OCI-LY7 (cell line): ENCODE results near the gene ELL. TPM values are rescaled to one million over a fixed set of nuclear protein-coding genes. Genes with fewer than 3 reads are reported as not detected.

Experiments used
- BruUV-seq: library from RNA; stranded (reverse); fragments of 400-500 nt; replicated peaks from 2 replicates; lab custom pipeline; 2021; lab: Mats Ljungman, UMichigan
- CTCF ChIA-PET: fragments of 300-600 bp; sonication (Branson Sonifier 250); formaldehyde crosslinking; loops from one replicate; lab custom pipeline; 2022; ENCODE audit warnings: antibody characterized with exemption; ENCODE audit not compliant: unreplicated experiment; lab: Charles Lee
- POLR2A ChIA-PET: fragments of 300-600 bp; sonication (Branson Sonifier 250); formaldehyde crosslinking; loops from one replicate; lab custom pipeline; 2022; ENCODE audit warnings: antibody characterized with exemption; lab: Charles Lee
- DNase-seq: peaks from one replicate; pipeline ENCODE4 v3.0.0-alpha.2; 2015; ENCODE audit warnings: low spot score
- H2AFZ ChIP-seq: fragments of 200-600 bp; sonication (generic), shearing (Covaris generic); 2 replicates; pipeline ENCODE4 v1.6.1; 2014; ENCODE audit warnings: mild to moderate bottlenecking, antibody characterized with exemption, low read length, moderate library complexity
- H3K27ac ChIP-seq: fragments of 200-600 bp; sonication (generic); 2 replicates; pipeline ENCODE4 v1.5.1; 2014; ENCODE audit warnings: mixed run types, low read depth, mild to moderate bottlenecking, moderate library complexity, low read length, inconsistent platforms; ENCODE audit not compliant: poor library complexity, severe bottlenecking
- H3K36me3 ChIP-seq: fragments of 200-600 bp; sonication (generic); 2 replicates; pipeline ENCODE4 v1.6.1; 2014; ENCODE audit warnings: mild to moderate bottlenecking, antibody characterized with exemption, low read length, moderate library complexity, mixed read lengths; ENCODE audit not compliant: insufficient read depth
- H3K4me1 ChIP-seq: fragments of 200-600 bp; sonication (generic); 2 replicates; pipeline ENCODE4 v1.5.1; 2014; ENCODE audit warnings: mild to moderate bottlenecking, low read length; ENCODE audit not compliant: insufficient read depth, poor library complexity, severe bottlenecking
- H3K4me2 ChIP-seq: fragments of 200-600 bp; sonication (generic); 2 replicates; pipeline ENCODE4 v1.6.1; 2014; ENCODE audit warnings: mild to moderate bottlenecking, low read length
- H3K4me3 ChIP-seq: fragments of 200-600 bp; sonication (generic); 2 replicates; pipeline ENCODE4 v1.5.1; 2014; ENCODE audit warnings: mild to moderate bottlenecking, low read depth, low read length; ENCODE audit not compliant: poor library complexity, severe bottlenecking
- H3K79me2 ChIP-seq: fragments of 200-600 bp; sonication (generic); 2 replicates; pipeline ENCODE4 v1.6.1; 2016; ENCODE audit warnings: low read depth, mild to moderate bottlenecking, low read length, moderate library complexity, mixed read lengths; ENCODE audit not compliant: insufficient read depth
- H3K9me2 ChIP-seq: fragments of 200-600 bp; sonication (generic); 2 replicates; pipeline ENCODE4 v1.6.1; 2016; ENCODE audit warnings: mild to moderate bottlenecking, low read length, mixed read lengths; ENCODE audit not compliant: insufficient read depth
- H3K9me3 ChIP-seq: fragments of 200-600 bp; sonication (generic); 2 replicates; pipeline ENCODE4 v1.6.1; 2014; ENCODE audit warnings: mild to moderate bottlenecking, mixed run types, low read length, mixed read lengths
- H4K20me1 ChIP-seq: fragments of 200-600 bp; sonication (generic); 2 replicates; pipeline ENCODE4 v1.6.1; 2014; ENCODE audit warnings: mild to moderate bottlenecking, antibody characterized with exemption, low read length, moderate library complexity, mixed read lengths; ENCODE audit not compliant: insufficient read depth
- EZH2phosphoT487 ChIP-seq: fragments of 200-600 bp; sonication (generic); IDR thresholded peaks from 2 replicates; pipeline ENCODE4 v1.6.1; 2018; ENCODE audit warnings: low read depth, borderline replicate concordance, mild to moderate bottlenecking, mixed run types, antibody characterized with exemption, low read length, moderate library complexity, mixed read lengths
- intact Hi-C: fragments of 100-400 bp; cut with micrococcal nuclease; formaldehyde crosslinking; loops from one replicate; pipeline ENCODE4 v1.10.0; 2022; ENCODE audit not compliant: unreplicated experiment
- total RNA-seq, 2 experiments: library from RNA; depleted of rRNA in 1 of 2; stranded (reverse); fragments of >200 nt in 1 of 2; shearing (Covaris generic) in 1 of 2; gene quantifications; 2 replicates each; pipeline ENCODE4 v1.2.3, GENCODE V29; 2014 to 2022
- TF ChIP-seq, protein P1 (sequence below): fragments of 200-600 bp; sonication (generic); conservative IDR thresholded peaks from 2 replicates; pipeline ENCODE4 v1.5.1; 2014; ENCODE audit warnings: mild to moderate bottlenecking, antibody characterized with exemption, low read length, moderate library complexity, mixed read lengths

Gene ELL
- total RNA-seq, 2 experiments from 2014 or later = 14.4 to 24.6 TPM

- H3K79me2 ChIP-seq = peaks cover 41% of the 10 kb centered on the region; the same call in 1 of the 2 replicates
- CTCF ChIA-PET = no interaction called here
- H4K20me1 ChIP-seq = peaks cover 7% of the 10 kb centered on the region; the same call in 1 of the 2 replicates
- no peak overlapping the region for H3K4me2 ChIP-seq
- no TSS peak for BruUV-seq
- no peaks in the 10 kb centered on the region for H3K9me2 ChIP-seq
- POLR2A ChIA-PET = interaction anchor here (1.1 kb wide), 1 partner anchor 37 kb away, joined by 4 read pairs; the partner anchor contains the start of gene FKBP8
- DNase-seq = no peak
- H3K4me1 ChIP-seq = no peaks in the 10 kb centered on the region
- intact Hi-C loops = no loop called here
- H3K4me3 ChIP-seq = no peak overlapping the region
- no peak overlapping the region for H2AFZ ChIP-seq
- no peaks in the 10 kb centered on the region for H3K9me3 ChIP-seq
- H3K36me3 ChIP-seq = no peaks in the 10 kb centered on the region
- TF ChIP-seq EZH2phosphoT487 = no peak
- TF ChIP-seq, protein P1, sequence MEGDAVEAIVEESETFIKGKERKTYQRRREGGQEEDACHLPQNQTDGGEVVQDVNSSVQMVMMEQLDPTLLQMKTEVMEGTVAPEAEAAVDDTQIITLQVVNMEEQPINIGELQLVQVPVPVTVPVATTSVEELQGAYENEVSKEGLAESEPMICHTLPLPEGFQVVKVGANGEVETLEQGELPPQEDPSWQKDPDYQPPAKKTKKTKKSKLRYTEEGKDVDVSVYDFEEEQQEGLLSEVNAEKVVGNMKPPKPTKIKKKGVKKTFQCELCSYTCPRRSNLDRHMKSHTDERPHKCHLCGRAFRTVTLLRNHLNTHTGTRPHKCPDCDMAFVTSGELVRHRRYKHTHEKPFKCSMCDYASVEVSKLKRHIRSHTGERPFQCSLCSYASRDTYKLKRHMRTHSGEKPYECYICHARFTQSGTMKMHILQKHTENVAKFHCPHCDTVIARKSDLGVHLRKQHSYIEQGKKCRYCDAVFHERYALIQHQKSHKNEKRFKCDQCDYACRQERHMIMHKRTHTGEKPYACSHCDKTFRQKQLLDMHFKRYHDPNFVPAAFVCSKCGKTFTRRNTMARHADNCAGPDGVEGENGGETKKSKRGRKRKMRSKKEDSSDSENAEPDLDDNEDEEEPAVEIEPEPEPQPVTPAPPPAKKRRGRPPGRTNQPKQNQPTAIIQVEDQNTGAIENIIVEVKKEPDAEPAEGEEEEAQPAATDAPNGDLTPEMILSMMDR = no peak
- no peak overlapping the region for H3K27ac ChIP-seq
Observed at GRCh38 chr19:18507021-18507726, 14.7 kb downstream of the ELL start.

- no peaks in the 10 kb centered on the region for H3K4me1 ChIP-seq
- intact Hi-C loops = no loop called here
- no peaks in the 10 kb centered on the region for H3K36me3 ChIP-seq
- ChIA-PET CTCF (no interaction called here), POLR2A (no interaction called here)
- H2AFZ ChIP-seq = no peak overlapping the region
- H3K27ac ChIP-seq = no peak overlapping the region
- no TSS peak for BruUV-seq
- peaks cover 7% of the 10 kb centered on the region; the same call in 1 of the 2 replicates for H4K20me1 ChIP-seq
- H3K9me2 ChIP-seq = no peaks in the 10 kb centered on the region
- no peak overlapping the region for H3K4me2 ChIP-seq
- no peak overlapping the region for H3K4me3 ChIP-seq
- no peaks in the 10 kb centered on the region for H3K9me3 ChIP-seq
- DNase-seq = no peak
- no peak for TF ChIP-seq EZH2phosphoT487
- TF ChIP-seq, protein P1 = no peak
- peaks cover 36% of the 10 kb centered on the region; the same call in 1 of the 2 replicates for H3K79me2 ChIP-seq
Observed at GRCh38 chr19:18506101-18506930, 15.6 kb downstream of the ELL start.
